ENCODE data around the gene FNDC5. TPM values are rescaled to one million over a fixed set of nuclear protein-coding genes. Genes with fewer than 3 reads are reported as not detected.

Gene FNDC5
- total and polyA plus RNA-seq, 2 of the 13 experiments (the other 11 are each of a cell fraction or from before 2014, with no cell fraction given): 1.4 to 3.1 TPM

DNA sequence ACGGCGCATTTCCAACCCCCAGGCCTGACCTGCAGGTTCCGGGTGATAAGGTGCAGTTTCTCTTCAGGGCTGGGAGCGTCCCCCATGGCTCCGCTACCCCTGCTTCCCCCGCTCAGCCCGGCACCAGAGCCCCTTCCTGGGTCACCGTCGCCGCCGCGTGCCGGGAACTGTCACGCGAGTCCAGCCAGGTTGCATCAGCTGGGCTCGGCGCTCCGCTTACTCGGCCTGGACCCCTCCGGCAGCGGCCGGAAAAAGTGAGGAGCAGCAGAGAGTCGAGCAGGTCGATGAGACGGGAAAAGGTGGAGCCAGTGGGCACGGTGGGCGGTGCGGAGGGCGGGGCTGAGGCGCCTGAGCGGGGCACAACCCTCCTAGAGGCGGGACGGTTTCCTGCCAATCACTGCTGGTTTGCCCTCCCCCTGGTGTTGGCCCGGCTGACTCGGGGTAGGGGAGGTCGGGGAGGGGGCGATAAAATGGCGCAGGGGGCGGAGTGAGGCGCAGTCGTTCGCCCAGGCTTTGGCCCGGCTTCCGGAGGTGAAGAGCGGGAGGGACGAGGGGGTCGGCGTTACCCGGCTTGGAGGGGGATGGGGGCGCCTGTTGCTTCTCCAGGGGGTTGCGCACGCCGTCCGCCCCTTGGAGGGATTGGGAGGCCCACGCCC lies 53.4 kb downstream of the FNDC5 start, which contains the start of the genes S100PBP and YARS1 (continued):
- TF ChIP-seq TAF15 (IDR thresholded peaks at IDR 0.05; ENCODE audit: low read depth, low read length, poor library complexity, severe bottlenecking) (peak; percentile 63), ZC3H13 (CRISPR knock-in tag; IDR thresholded peaks at IDR 0.05) (peak; percentile 42; the same call in 1 of the 2 replicates), ZBTB40 (IDR thresholded peaks at IDR 0.05) (no peak), ZBTB40 (CRISPR knock-in tag; IDR thresholded peaks at IDR 0.05) (peak; percentile 74; the same call in 1 of the 2 replicates), AGO2 (optimal IDR thresholded peaks at IDR 0.05; ENCODE audit: low read depth, low read length) (no peak), U2AF2 (IDR thresholded peaks at IDR 0.05; ENCODE audit: low read depth, low read length) (no peak), PITX1 (CRISPR knock-in tag; IDR thresholded peaks at IDR 0.05) (peak; percentile 79), ZNF614 (CRISPR knock-in tag; IDR thresholded peaks at IDR 0.05; ENCODE audit: borderline replicate concordance) (peak; percentile 93; the same call in 1 of the 2 replicates), MYPOP (CRISPR knock-in tag; IDR thresholded peaks at IDR 0.05) (peak; percentile 65; the same call in 1 of the 2 replicates), HNRNPLL (IDR thresholded peaks at IDR 0.05; ENCODE audit: low read depth, low read length, poor library complexity, severe bottlenecking) (peak; percentile 88), CREB1 (IDR thresholded peaks at IDR 0.05) (peak; percentile 75), CREB1 (CRISPR knock-in tag; IDR thresholded peaks at IDR 0.05) (peak; percentile 89), ZNF143 (CRISPR knock-in tag; IDR thresholded peaks at IDR 0.05) (0 out of 2 replicates have a peak, but pooled peaks have one; percentile 61), MZF1 (CRISPR knock-in tag; IDR thresholded peaks at IDR 0.05; ENCODE audit: borderline replicate concordance) (no peak), TMF1 (CRISPR knock-in tag; IDR thresholded peaks at IDR 0.05; ENCODE audit: low read depth) (peak; percentile 96)
- TF ChIP-seq, protein P1, sequence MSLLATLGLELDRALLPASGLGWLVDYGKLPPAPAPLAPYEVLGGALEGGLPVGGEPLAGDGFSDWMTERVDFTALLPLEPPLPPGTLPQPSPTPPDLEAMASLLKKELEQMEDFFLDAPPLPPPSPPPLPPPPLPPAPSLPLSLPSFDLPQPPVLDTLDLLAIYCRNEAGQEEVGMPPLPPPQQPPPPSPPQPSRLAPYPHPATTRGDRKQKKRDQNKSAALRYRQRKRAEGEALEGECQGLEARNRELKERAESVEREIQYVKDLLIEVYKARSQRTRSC (CRISPR knock-in tag; IDR thresholded peaks at IDR 0.05; ENCODE audit: low read depth): peak; percentile 90; the same call in 1 of the 2 replicates
- TF ChIP-seq, protein P2, sequence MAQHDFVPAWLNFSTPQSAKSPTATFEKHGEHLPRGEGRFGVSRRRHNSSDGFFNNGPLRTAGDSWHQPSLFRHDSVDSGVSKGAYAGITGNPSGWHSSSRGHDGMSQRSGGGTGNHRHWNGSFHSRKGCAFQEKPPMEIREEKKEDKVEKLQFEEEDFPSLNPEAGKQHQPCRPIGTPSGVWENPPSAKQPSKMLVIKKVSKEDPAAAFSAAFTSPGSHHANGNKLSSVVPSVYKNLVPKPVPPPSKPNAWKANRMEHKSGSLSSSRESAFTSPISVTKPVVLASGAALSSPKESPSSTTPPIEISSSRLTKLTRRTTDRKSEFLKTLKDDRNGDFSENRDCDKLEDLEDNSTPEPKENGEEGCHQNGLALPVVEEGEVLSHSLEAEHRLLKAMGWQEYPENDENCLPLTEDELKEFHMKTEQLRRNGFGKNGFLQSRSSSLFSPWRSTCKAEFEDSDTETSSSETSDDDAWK (CRISPR knock-in tag; IDR thresholded peaks at IDR 0.05): no peak
